Measurements from ENCODE around the gene PDXK. TPM values are rescaled to one million over a fixed set of nuclear protein-coding genes. Genes with fewer than 3 reads are reported as not detected.

PDXK gene
- total and polyA plus RNA-seq, 9 of the 15 experiments (the other 6 are each of a cell fraction or from before 2014, with no cell fraction given), result 5.6 to 162 (median 76.5) TPM

DNA sequence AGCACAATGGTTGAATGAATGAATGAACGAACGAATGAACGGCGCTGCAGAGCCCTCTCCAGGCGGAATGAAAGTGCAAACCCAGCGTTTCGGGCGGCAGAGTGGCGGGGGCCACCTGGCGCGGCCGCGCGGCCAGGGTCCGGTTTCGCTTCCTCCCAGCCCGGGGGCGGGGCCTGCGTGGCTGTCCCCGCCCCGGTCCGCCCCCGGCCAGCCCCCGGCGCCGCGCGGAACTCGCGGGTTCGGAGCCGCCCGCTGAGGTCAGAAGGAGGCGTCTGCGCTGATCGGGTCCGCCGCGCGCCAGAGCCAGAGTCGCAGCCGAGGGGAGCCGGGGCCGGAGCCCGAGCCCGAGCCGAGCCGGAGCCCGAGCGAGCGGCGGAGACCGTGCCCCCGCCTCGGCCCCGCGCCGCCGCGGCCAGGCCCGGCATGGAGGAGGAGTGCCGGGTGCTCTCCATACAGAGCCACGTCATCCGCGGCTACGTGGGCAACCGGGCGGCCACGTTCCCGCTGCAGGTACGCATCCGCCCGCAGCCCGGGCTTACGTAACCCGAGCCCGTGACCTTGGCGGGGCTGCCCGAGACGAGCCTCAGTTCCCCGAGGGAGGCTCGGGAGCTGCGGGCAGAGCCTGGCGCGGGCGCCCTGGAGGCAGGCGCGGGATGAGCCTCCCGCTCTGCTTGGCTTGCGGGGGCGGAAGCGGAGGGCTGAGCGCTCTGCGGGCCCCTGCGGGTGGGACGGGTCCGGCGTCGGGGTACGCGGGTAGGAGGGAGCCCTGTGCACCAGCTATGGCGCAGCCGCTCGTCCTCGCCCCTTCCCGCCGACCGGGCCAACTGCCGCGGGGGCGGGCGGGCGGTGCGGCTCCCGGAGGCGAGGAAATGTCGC, at the start of gene PDXK (continued):
- TF ChIP-seq, protein P1, sequence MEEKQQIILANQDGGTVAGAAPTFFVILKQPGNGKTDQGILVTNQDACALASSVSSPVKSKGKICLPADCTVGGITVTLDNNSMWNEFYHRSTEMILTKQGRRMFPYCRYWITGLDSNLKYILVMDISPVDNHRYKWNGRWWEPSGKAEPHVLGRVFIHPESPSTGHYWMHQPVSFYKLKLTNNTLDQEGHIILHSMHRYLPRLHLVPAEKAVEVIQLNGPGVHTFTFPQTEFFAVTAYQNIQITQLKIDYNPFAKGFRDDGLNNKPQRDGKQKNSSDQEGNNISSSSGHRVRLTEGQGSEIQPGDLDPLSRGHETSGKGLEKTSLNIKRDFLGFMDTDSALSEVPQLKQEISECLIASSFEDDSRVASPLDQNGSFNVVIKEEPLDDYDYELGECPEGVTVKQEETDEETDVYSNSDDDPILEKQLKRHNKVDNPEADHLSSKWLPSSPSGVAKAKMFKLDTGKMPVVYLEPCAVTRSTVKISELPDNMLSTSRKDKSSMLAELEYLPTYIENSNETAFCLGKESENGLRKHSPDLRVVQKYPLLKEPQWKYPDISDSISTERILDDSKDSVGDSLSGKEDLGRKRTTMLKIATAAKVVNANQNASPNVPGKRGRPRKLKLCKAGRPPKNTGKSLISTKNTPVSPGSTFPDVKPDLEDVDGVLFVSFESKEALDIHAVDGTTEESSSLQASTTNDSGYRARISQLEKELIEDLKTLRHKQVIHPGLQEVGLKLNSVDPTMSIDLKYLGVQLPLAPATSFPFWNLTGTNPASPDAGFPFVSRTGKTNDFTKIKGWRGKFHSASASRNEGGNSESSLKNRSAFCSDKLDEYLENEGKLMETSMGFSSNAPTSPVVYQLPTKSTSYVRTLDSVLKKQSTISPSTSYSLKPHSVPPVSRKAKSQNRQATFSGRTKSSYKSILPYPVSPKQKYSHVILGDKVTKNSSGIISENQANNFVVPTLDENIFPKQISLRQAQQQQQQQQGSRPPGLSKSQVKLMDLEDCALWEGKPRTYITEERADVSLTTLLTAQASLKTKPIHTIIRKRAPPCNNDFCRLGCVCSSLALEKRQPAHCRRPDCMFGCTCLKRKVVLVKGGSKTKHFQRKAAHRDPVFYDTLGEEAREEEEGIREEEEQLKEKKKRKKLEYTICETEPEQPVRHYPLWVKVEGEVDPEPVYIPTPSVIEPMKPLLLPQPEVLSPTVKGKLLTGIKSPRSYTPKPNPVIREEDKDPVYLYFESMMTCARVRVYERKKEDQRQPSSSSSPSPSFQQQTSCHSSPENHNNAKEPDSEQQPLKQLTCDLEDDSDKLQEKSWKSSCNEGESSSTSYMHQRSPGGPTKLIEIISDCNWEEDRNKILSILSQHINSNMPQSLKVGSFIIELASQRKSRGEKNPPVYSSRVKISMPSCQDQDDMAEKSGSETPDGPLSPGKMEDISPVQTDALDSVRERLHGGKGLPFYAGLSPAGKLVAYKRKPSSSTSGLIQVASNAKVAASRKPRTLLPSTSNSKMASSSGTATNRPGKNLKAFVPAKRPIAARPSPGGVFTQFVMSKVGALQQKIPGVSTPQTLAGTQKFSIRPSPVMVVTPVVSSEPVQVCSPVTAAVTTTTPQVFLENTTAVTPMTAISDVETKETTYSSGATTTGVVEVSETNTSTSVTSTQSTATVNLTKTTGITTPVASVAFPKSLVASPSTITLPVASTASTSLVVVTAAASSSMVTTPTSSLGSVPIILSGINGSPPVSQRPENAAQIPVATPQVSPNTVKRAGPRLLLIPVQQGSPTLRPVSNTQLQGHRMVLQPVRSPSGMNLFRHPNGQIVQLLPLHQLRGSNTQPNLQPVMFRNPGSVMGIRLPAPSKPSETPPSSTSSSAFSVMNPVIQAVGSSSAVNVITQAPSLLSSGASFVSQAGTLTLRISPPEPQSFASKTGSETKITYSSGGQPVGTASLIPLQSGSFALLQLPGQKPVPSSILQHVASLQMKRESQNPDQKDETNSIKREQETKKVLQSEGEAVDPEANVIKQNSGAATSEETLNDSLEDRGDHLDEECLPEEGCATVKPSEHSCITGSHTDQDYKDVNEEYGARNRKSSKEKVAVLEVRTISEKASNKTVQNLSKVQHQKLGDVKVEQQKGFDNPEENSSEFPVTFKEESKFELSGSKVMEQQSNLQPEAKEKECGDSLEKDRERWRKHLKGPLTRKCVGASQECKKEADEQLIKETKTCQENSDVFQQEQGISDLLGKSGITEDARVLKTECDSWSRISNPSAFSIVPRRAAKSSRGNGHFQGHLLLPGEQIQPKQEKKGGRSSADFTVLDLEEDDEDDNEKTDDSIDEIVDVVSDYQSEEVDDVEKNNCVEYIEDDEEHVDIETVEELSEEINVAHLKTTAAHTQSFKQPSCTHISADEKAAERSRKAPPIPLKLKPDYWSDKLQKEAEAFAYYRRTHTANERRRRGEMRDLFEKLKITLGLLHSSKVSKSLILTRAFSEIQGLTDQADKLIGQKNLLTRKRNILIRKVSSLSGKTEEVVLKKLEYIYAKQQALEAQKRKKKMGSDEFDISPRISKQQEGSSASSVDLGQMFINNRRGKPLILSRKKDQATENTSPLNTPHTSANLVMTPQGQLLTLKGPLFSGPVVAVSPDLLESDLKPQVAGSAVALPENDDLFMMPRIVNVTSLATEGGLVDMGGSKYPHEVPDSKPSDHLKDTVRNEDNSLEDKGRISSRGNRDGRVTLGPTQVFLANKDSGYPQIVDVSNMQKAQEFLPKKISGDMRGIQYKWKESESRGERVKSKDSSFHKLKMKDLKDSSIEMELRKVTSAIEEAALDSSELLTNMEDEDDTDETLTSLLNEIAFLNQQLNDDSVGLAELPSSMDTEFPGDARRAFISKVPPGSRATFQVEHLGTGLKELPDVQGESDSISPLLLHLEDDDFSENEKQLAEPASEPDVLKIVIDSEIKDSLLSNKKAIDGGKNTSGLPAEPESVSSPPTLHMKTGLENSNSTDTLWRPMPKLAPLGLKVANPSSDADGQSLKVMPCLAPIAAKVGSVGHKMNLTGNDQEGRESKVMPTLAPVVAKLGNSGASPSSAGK (IDR thresholded peaks at IDR 0.05), result no peak; the same call in 1 of the 2 replicates
- no peak for TF ChIP-seq JUND (IDR thresholded peaks at IDR 0.05; ENCODE audit: borderline replicate concordance, low read depth, low read length)
- TF ChIP-seq JUND (tag; IDR thresholded peaks at IDR 0.05; ENCODE audit: borderline replicate concordance, low read depth, low read length), result no peak; the same call in 2 of the 3 replicates
- peak; percentile 38 for TF ChIP-seq ETV5 (CRISPR knock-in tag; IDR thresholded peaks at IDR 0.05; ENCODE audit: low read depth)
- TF ChIP-seq EHMT2 (IDR thresholded peaks at IDR 0.05), result no peak
- TF ChIP-seq SPI1 (IDR thresholded peaks at IDR 0.05; ENCODE audit: borderline replicate concordance, low read depth, low read length), result peak; percentile 43; the same call in 1 of the 2 replicates
- TF ChIP-seq, protein P2, sequence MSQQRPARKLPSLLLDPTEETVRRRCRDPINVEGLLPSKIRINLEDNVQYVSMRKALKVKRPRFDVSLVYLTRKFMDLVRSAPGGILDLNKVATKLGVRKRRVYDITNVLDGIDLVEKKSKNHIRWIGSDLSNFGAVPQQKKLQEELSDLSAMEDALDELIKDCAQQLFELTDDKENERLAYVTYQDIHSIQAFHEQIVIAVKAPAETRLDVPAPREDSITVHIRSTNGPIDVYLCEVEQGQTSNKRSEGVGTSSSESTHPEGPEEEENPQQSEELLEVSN (IDR thresholded peaks at IDR 0.05; ENCODE audit: borderline replicate concordance in 1 of 2, extremely low read depth in 1 of 2, insufficient read depth in 1 of 2, insufficient read length in 1 of 2, low read depth in 1 of 2, low read length in 1 of 2, poor library complexity in 1 of 2, severe bottlenecking in 1 of 2), result peak; percentile 11 to 86
- TF ChIP-seq ZFP30 (CRISPR knock-in tag; IDR thresholded peaks at IDR 0.05; ENCODE audit: borderline replicate concordance), result no peak
- TF ChIP-seq, protein P3, sequence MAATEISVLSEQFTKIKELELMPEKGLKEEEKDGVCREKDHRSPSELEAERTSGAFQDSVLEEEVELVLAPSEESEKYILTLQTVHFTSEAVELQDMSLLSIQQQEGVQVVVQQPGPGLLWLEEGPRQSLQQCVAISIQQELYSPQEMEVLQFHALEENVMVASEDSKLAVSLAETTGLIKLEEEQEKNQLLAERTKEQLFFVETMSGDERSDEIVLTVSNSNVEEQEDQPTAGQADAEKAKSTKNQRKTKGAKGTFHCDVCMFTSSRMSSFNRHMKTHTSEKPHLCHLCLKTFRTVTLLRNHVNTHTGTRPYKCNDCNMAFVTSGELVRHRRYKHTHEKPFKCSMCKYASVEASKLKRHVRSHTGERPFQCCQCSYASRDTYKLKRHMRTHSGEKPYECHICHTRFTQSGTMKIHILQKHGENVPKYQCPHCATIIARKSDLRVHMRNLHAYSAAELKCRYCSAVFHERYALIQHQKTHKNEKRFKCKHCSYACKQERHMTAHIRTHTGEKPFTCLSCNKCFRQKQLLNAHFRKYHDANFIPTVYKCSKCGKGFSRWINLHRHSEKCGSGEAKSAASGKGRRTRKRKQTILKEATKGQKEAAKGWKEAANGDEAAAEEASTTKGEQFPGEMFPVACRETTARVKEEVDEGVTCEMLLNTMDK (IDR thresholded peaks at IDR 0.05; ENCODE audit: borderline replicate concordance, insufficient read depth, low read depth, low read length, poor library complexity, severe bottlenecking), result peak; percentile 69
- no peak for TF ChIP-seq PURB (CRISPR knock-in tag; IDR thresholded peaks at IDR 0.05; ENCODE audit: low read depth)

Data from K562 (cell line).